Measurements from ENCODE around the gene SNX5.

- TF ChIP-seq POLR2AphosphoS5 (IDR thresholded peaks at IDR 0.05; ENCODE audit: low read depth, low read length), result no peak
- TF ChIP-seq CTCF (IDR thresholded peaks at IDR 0.05), result no peak
These were observed 7.0 kb downstream of the SNX5 start for GRCh38 chr20:17961587-17961940.
